Mononuclear cell (primary cell): ENCODE measurements around the gene COLQ. TPM values are rescaled to one million over a fixed set of nuclear protein-coding genes. Genes with fewer than 3 reads are reported as not detected.
"Not testable (repeated sequence)": the region's sequence is repeated elsewhere in the genome, so short reads cannot be mapped to it uniquely, and the experiment has no call there.

Source experiments
- H3K27me3 ChIP-seq: 2 replicates; pipeline ENCODE4 v1.6.0; 2011; ENCODE audit warnings: low read length, control low read depth; ENCODE audit not compliant: insufficient read depth
- H3K4me1 ChIP-seq: 2 replicates; pipeline ENCODE4 v1.5.1; 2011; ENCODE audit warnings: mild to moderate bottlenecking, low read length, control low read depth; ENCODE audit not compliant: insufficient read depth
- H3K4me3 ChIP-seq: 2 replicates; pipeline ENCODE4 v1.5.1; 2011; ENCODE audit warnings: mild to moderate bottlenecking, low read length, moderate library complexity
- H3K9me3 ChIP-seq: 2 replicates; pipeline ENCODE4 v1.5.1; 2011; ENCODE audit warnings: low read depth, mild to moderate bottlenecking, control low read depth, low read length
- total RNA-seq: library from RNA; depleted of rRNA; stranded (reverse); fragments of >200 nt; gene quantifications from one replicate; pipeline ENCODE4 v1.2.3, GENCODE V29; 2012

COLQ gene
- total RNA-seq, 1 donor = 1.9 TPM

- Histone ChIP-seq H3K4me1 (peaks cover 41% of the 10 kb centered on the region), H3K4me3 (peak overlapping the region; percentile 97), H3K27me3 (no peaks in the 10 kb centered on the region), H3K9me3 (no peaks in the 10 kb centered on the region)
Measured at GRCh38 chr3:15426579-15427118, 94.9 kb downstream of the COLQ start.

- no peak overlapping the region for H3K4me3 ChIP-seq
- H3K9me3 ChIP-seq = no peaks in the 10 kb centered on the region
- peaks cover 8% of the 10 kb centered on the region for H3K4me1 ChIP-seq
- no peaks in the 10 kb centered on the region for H3K27me3 ChIP-seq
Measured at GRCh38 chr3:15420871-15421270, 100.6 kb downstream of the COLQ start.

- not testable (repeated sequence) for H3K27me3 ChIP-seq, H3K4me3 ChIP-seq, H3K9me3 ChIP-seq
- peaks cover 13% of the 10 kb centered on the region for H3K4me1 ChIP-seq
Measured at GRCh38 chr3:15410966-15411365, 110.5 kb downstream of the COLQ start.

- peaks cover 17% of the 10 kb centered on the region for H3K4me1 ChIP-seq
- H3K27me3 ChIP-seq = no peaks in the 10 kb centered on the region
- H3K4me3 ChIP-seq = no peak overlapping the region
- no peaks in the 10 kb centered on the region for H3K9me3 ChIP-seq
Measured at GRCh38 chr3:15409774-15410173, 111.7 kb downstream of the COLQ start.

- H3K4me3 ChIP-seq = no peak overlapping the region
Measured at GRCh38 chr3:15409239-15409638, 112.3 kb downstream of the COLQ start.

GRCh38 chr3:15405448-15406050, 116.0 kb downstream of the COLQ start:
- Histone ChIP-seq H3K4me3 (no peak overlapping the region), H3K9me3 (no peaks in the 10 kb centered on the region), H3K27me3 (no peaks in the 10 kb centered on the region)

More at GRCh38 chr3:15409239-15409638, 112.3 kb downstream of the COLQ start:
- H3K27me3 ChIP-seq = no peaks in the 10 kb centered on the region
- H3K4me1 ChIP-seq = peaks cover 23% of the 10 kb centered on the region
- no peaks in the 10 kb centered on the region for H3K9me3 ChIP-seq

GRCh38 chr3:15404767-15405166, 116.7 kb downstream of the COLQ start:
- Histone ChIP-seq H3K4me3 (no peak overlapping the region), H3K27me3 (no peaks in the 10 kb centered on the region), H3K4me1 (peaks cover 33% of the 10 kb centered on the region), H3K9me3 (no peaks in the 10 kb centered on the region)

More at GRCh38 chr3:15405448-15406050, 116.0 kb downstream of the COLQ start:
- peaks cover 29% of the 10 kb centered on the region for H3K4me1 ChIP-seq

GRCh38 chr3:15403965-15404364, 117.5 kb downstream of the COLQ start:
- no peaks in the 10 kb centered on the region for H3K27me3 ChIP-seq
- peaks cover 31% of the 10 kb centered on the region for H3K4me1 ChIP-seq
- H3K4me3 ChIP-seq = no peak overlapping the region
- H3K9me3 ChIP-seq = no peaks in the 10 kb centered on the region

- no peak overlapping the region for H3K4me3 ChIP-seq
- H3K4me1 ChIP-seq = peaks cover 26% of the 10 kb centered on the region
- H3K9me3 ChIP-seq = no peaks in the 10 kb centered on the region
- H3K27me3 ChIP-seq = no peaks in the 10 kb centered on the region
Measured at GRCh38 chr3:15403495-15403894, 118.0 kb downstream of the COLQ start.

GRCh38 chr3:15401936-15402335, 119.6 kb downstream of the COLQ start:
- no peak overlapping the region for H3K4me3 ChIP-seq
- no peaks in the 10 kb centered on the region for H3K9me3 ChIP-seq
- peaks cover 25% of the 10 kb centered on the region for H3K4me1 ChIP-seq
- H3K27me3 ChIP-seq = no peaks in the 10 kb centered on the region

Other genes starting within 250 kb of the COLQ start
- gene SH3BP5, start 189.1 kb downstream of the COLQ start, total RNA-seq = 24.6 TPM
- gene METTL6, start 94.2 kb downstream of the COLQ start, total RNA-seq = 9.7 TPM
- 121 TPM for gene EAF1, start 94.1 kb downstream of the COLQ start, total RNA-seq
- 39.3 TPM for gene HACL1, start 79.9 kb upstream of the COLQ start, total RNA-seq
- 16.7 TPM for gene BTD, start 80.0 kb upstream of the COLQ start, total RNA-seq